Activated CD8-positive, alpha-beta T cell treated with anti-CD3 and anti-CD28 coated beads for 36 hours (primary cell): Measurements from ENCODE around the gene SCAF1. TPM values are rescaled to one million over a fixed set of nuclear protein-coding genes. Genes with fewer than 3 reads are reported as not detected.

ENCODE experiments used
- ATAC-seq: fragments of 200-7000 bp; cut with Tn5 transposase; one replicate; pipeline ENCODE4 v1.10.0; 2021; ENCODE audit warnings: mild to moderate bottlenecking, moderate library complexity
- CTCF ChIA-PET: fragments of 350-600 bp; sonication (Branson Sonifier 250); formaldehyde crosslinking; loops from one replicate; lab custom pipeline; 2021; ENCODE audit warnings: antibody characterized with exemption; lab: Charles Lee
- POLR2A ChIA-PET: fragments of 350-600 bp; sonication (Branson Sonifier 250); formaldehyde crosslinking; loops from one replicate; lab custom pipeline; 2021; ENCODE audit warnings: antibody characterized with exemption; lab: Charles Lee
- DNase-seq: peaks from one replicate; pipeline ENCODE4 v3.0.0-alpha.2; 2020
- H3K27ac Mint-ChIP-seq: one replicate; pipeline ENCODE4 v1.8.0; 2021; ENCODE audit warnings: mild to moderate bottlenecking, mixed read lengths
- H3K27me3 Mint-ChIP-seq: one replicate; pipeline ENCODE4 v1.8.0; 2021; ENCODE audit warnings: mixed read lengths
- H3K36me3 Mint-ChIP-seq: one replicate; pipeline ENCODE4 v1.8.0; 2021; ENCODE audit warnings: low read depth, mixed read lengths
- H3K4me1 Mint-ChIP-seq: one replicate; pipeline ENCODE4 v1.8.0; 2021; ENCODE audit warnings: low read depth, mixed read lengths
- H3K4me3 Mint-ChIP-seq: one replicate; pipeline ENCODE4 v1.8.0; 2021; ENCODE audit warnings: mild to moderate bottlenecking, moderate library complexity, mixed read lengths
- H3K9me3 Mint-ChIP-seq: one replicate; pipeline ENCODE4 v1.8.0; 2021; ENCODE audit warnings: mixed read lengths
- CTCF ChIP-seq: fragments of 200-600 bp; IDR thresholded peaks from one replicate; pipeline ENCODE4 v1.8.0; 2022; ENCODE audit warnings: antibody characterized with exemption, mild to moderate bottlenecking
- intact Hi-C: fragments of 100-400 bp; cut with micrococcal nuclease; formaldehyde crosslinking; loops from one replicate; pipeline ENCODE4 v1.10.0; 2022
- total RNA-seq, 2 experiments: library from RNA; stranded (reverse); gene quantifications; one replicate each; pipeline ENCODE4 v1.2.3, GENCODE V29; 2021

The SCAF1 gene
- total RNA-seq, 2 experiments from 2014 or later, result 54.5 to 57.2 TPM

DNA sequence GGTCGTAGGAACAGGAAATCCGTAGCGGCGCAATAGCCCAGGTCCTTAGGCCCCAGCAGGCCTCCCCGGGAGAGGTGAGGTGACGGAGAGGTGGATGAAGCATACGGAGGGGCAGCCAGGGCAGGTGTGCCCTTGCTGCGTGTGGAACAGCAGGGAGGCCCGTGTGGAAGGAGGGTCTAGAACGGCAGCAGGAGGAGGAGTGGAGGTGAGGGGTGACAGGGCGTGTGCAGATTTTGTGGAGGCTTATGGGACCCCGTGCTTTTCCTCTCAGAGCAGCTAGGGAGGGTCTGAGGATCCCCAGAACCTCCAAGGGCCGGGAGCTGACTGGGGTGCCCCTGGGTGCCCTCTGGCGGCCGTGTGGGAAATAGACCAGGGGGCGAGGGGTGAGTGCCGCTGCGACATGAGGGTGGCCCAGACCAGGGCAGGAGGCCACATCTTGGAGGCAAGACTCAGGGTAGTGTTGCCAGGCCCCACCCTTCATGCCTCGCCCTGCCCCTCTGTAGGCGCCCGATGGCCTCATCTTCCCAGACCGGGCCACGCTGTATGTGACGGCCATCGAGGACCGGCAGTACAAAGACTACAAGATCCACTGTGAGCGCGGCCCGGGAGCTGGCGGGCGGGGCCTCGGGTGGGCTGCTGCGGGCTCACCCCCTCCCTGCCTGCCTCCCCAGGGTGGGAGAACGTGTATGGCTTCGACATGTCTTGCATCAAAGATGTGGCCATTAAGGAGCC lies 42.4 kb downstream of the SCAF1 start:
- ATAC-seq, result no peak

DNA sequence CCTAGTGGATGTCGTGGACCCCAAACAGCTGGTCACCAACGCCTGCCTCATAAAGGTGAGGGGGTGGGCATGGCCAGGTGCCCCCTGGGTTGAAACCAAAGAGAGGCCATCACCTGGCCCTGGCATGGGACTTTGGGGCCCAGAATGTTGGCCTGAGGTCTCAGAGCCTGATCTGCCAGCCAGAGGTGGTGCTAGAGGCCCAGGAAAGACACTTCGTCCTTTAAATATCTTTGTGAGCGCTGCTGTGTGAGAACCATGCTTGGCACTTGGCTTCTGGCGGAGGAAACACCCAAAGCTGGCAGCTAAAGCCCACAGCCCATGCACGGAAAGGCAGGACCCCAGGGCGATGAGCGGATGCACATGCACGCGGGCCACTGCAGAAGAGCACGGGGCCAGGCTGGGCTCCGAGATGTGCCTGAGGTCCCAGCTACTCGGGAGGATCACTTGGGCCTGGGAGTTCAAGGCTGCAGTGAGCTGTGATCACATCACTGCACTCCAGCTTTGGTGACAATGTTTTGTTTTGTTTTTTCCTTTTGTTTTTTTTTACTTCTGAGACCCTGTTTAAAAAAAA lies 43.1 kb downstream of the SCAF1 start:
- ATAC-seq, result no peak
- POLR2A ChIA-PET, result interaction anchor here (0.5 to 1.4 kb wide), 4 partner anchors 8 to 173 kb away, joined by 3 to 6 read pairs (median 3); no protein-coding TSS in a partner anchor
- Mint-ChIP-seq H3K4me1 (peaks cover 23% of the 10 kb centered on the region), H3K4me3 (no peak overlapping the region), H3K27me3 (no peaks in the 10 kb centered on the region), H3K36me3 (peaks cover 60% of the 10 kb centered on the region), H3K9me3 (no peaks in the 10 kb centered on the region), H3K27ac (no peak overlapping the region)
- DNase-seq, result no peak
- TF ChIP-seq CTCF, result no peak
- intact Hi-C loops, result no loop called here
- CTCF ChIA-PET, result interaction anchor here (1.0 to 1.7 kb wide), 3 partner anchors 12 to 151 kb away, joined by 3 to 4 read pairs (median 3); no protein-coding TSS in a partner anchor

More for the DNA sequence above, 42.4 kb downstream of the SCAF1 start:
- Mint-ChIP-seq H3K9me3 (no peaks in the 10 kb centered on the region), H3K27me3 (no peaks in the 10 kb centered on the region), H3K4me3 (no peak overlapping the region), H3K27ac (no peak overlapping the region), H3K36me3 (peaks cover 63% of the 10 kb centered on the region), H3K4me1 (peaks cover 26% of the 10 kb centered on the region)
- intact Hi-C loops, result no loop called here
- TF ChIP-seq CTCF, result peak; percentile 30
- peak; percentile 15 for DNase-seq
- ChIA-PET CTCF (interaction anchor here (1.0 to 1.7 kb wide), 4 partner anchors 10 to 150 kb away, joined by 3 to 4 read pairs (median 3); no protein-coding TSS in a partner anchor), POLR2A (interaction anchor here (0.5 to 1.4 kb wide), 5 partner anchors 9 to 117 kb away, joined by 3 to 6 read pairs (median 3); no protein-coding TSS in a partner anchor)

DNA sequence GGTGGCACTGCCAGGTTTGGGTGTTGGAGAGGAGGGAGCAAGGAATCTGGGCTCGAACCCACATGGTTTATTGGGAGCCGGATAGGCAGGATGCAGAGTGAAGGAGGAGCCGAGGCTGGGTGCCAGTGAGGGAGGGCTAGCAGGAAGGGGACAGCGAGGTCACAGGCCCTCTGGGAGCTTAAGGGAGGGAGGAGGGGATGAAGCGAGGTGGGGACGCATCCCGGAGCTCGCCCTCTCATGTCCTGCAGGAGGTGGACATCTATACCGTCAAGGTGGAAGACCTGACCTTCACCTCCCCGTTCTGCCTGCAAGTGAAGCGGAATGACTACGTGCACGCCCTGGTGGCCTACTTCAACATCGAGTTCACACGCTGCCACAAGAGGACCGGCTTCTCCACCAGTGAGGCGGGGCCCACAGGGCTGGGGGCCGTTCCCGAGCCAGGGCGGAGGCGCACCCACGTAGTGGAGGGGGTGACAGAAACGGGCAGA lies 43.9 kb downstream of the SCAF1 start:
- Mint-ChIP-seq H3K4me1 (peaks cover 25% of the 10 kb centered on the region), H3K4me3 (no peak overlapping the region), H3K9me3 (no peaks in the 10 kb centered on the region), H3K36me3 (peaks cover 61% of the 10 kb centered on the region), H3K27ac (no peak overlapping the region), H3K27me3 (peaks cover 6% of the 10 kb centered on the region)
- DNase-seq (no peak), ATAC-seq (no peak)
- no peak for TF ChIP-seq CTCF
- POLR2A ChIA-PET, result interaction anchor here (0.8 to 1.2 kb wide), 2 partner anchors 7 to 172 kb away, joined by 3 read pairs; no protein-coding TSS in a partner anchor
- intact Hi-C loops, result no loop called here
- CTCF ChIA-PET, result no interaction called here

DNA sequence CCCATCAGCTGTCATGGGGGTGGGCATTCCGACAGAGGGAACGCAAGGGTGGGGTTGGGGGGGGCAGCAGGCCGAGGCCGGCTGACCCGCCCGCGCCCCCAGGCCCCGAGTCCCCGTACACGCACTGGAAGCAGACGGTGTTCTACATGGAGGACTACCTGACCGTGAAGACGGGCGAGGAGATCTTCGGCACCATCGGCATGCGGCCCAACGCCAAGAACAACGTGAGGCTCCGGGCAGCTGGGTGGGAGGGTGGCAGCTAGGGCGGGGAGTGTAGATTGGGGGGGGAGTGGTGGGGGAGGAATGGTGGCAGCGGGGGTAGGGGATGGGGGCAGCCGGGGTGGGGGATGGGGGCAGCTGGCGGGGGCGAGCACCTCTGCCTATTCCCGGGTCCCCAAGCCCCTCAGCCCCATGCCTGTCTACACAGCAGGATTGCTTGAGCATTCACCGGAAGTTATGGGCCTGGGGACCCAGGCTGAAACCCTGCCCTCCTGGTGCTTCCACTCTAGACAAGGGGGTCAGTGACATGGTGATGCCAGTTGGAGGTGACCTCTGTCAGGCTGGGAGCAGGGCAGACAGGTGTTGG lies 44.6 kb downstream of the SCAF1 start:
- peaks cover 8% of the 10 kb centered on the region for H3K27me3 Mint-ChIP-seq
- no peaks in the 10 kb centered on the region for H3K9me3 Mint-ChIP-seq
- intact Hi-C loops, result no loop called here
- ChIA-PET POLR2A (interaction anchor here (1.0 kb wide), 1 partner anchor 16 kb away, joined by 3 read pairs; no protein-coding TSS in a partner anchor), CTCF (no interaction called here)
- DNase-seq (no peak), ATAC-seq (no peak)
- H3K36me3 Mint-ChIP-seq, result peaks cover 56% of the 10 kb centered on the region
- H3K4me1 Mint-ChIP-seq, result peaks cover 31% of the 10 kb centered on the region
- no peak overlapping the region for H3K27ac Mint-ChIP-seq
- no peak for TF ChIP-seq CTCF
- no peak overlapping the region for H3K4me3 Mint-ChIP-seq
